DMS153 treated with DMSO at 0.1 percent for 48 hours (cell line): Measurements from ENCODE around the gene DNAJB6.
A peak's percentile ranks its signal among the peaks of the same experiment; 100 is the strongest.

Source experiments
- DNase-seq: peaks from one replicate; lab custom pipeline; 2025; ENCODE audit not compliant: unreplicated experiment; lab: John Stamatoyannopoulos, UW

DNAJB6 gene

DNA sequence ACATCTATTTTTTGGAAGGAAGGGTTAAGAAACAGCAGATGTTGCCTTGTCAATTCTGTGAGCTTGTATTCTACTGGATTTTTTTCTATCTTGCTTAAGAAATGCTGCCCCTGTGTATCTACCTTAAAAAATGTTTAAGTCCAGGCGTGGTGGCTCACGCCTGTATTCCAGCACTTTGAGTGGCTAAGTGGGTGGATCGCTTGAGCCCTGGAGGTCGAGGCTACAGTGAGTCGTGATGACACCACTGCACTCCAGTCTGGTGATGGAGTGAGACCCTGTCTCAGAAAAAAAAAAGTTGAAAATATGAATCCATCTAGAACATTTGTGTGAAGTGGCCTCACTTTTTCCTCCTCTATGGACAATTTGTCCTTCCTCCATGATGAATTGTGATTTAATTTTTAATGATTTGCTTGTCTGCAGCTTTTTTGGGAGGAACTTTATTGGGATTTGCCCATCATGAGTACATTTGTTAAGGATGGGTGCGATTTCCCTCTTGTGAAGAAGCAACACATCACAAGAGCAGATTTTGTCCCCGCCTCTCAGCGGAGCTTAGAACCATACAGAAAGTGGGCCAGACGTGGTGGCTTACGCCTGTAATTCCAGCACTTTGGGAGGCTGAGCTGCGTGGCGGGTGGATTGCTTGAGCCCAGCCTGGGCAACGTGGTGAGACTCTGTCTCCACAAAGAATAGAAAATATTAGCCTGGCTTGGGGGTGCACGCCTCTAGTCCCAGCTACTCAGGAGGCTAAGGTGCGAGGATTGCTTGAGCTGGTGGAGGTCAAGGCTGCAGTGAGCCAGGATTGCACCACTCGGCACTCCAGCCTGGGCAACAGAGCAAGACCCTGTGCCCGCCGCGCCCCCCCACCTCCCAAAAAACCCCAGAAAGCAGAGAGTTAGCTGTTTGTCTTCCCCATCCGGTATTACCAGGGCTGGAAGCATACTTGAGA is 57.7 kb downstream of the DNAJB6 start:
- DNase-seq, result no peak

DNA sequence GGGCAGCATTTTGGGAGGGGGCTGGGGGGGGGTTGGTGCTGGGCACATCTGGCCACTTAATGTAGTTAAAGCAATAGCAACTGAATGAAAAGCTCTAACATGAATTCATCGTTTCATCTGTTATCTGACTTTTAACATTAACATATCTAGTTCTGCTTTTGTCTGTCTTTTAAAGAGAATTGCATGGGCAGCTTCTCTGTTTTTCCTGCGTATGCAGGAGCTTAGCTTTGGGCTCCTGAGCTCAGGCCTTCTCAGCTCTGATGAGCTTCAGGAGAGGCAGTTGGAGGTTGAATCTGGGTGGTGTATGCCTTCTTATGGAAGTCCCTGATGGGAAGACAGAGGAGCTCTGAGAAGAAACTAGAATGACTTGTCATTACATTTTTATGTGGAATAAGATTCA is 58.4 kb downstream of the DNAJB6 start:
- DNase-seq, result no peak

DNA sequence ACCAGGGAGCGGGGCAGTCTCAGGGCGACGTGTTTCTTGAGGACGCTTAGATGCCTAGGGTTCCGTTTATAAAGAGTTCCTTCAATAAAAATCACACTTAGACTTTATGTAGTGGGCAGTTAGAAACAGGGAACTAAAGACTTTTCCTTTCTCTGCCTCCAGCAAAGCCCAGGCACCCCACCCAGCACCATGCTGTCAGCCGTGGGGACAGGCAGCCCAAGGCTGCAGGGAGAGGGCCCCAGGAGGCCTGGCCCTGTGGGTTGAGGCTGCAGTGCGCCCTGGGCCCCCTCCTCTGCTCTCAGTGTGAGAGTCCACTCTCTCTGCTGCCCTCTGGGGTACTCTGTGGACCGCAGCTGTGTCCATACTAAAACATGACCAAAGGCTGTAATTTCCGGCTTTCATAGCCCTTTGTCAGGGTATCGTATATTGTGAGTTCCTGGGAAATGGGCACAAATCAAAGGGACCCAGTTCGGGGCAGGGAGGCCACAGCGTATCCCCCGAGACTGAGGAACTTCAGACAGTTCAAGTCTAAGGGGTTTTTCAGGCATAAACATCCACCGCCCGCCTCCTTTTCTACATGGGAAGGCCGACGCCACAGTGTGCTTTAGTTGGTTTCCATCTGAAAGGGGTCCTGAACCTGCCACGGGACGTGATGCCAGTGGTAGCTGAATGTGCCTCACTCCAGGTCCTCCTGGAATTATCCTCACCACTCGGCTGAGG is 59.7 kb downstream of the DNAJB6 start:
- no peak for DNase-seq

DNA sequence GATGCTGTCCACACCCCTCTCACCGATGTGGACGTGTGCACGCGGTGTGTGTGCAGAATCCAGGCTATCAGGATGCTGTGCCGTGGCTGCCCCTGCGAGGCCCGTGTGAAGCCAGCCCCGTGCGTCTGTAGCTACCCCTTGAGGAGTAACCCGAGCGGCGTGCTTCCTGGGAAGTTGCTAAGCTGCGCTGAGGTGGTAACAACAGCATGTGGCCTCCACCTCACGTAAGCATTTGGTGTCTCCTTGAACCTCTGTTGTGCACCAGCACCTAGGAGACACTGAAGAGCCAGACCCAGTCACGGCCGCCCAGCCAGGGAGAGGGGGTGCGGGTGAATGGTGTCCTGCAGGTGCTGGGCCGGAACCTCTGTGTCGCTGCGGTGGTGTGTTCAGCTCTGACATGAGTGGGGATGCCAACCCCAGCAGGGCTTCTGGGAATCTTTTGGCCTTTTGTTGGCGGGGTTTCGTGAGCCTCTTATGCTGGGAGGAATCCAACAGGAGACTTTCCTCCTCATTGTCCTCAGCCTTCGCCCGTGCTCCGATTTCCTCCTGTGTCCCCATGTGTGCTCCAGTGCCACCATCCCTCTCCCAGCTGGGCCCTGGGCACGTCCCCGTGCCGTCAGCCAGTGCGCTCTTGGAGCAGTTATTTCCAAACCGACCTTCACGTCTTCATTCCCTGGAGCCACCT is 60.4 kb downstream of the DNAJB6 start:
- no peak for DNase-seq

DNA sequence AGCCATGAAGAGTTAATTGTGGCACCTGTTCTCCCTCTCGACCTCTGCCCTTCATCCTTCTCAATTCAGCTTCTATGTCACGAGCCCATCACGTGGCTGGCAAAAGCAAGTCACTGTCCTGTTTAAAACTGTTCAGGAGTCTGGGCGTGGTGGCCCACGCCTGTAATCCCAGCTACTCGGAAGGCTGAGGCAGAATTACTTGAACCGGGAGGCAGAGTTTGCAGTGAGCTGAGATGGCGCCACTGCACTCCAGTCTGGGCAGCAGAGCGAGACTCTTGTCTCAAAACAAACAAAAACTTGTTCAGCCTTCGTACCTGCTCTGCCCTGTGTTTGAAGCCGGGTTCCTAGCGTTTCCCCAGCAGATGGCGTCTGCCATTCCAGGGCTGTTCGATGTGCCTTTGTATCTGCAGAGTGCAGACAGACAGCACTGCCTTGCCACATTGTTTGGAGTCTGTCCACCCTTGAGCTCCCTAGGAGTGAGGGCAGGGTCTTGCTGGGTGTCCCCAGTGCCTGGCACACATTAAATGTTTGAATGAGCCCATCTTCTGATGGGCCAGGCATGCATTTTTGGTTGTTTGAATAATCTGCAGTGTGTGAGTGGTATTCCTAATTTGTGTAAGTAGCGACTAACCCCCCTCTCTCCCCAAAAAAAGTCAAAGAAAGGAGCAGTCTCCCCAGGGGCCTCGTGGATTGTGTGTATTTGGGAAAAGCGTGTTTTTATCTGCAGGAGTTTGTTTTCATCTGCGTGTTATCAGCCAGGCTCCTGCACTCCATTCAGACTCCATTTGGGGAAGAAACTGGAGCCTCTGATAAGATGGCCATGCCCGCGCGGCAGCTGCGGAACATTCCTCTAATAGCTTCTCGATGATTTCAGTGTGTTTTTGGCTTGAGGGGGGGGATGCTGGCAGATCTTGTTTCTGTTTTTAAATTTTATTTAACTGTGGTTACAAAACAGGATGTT is 61.2 kb downstream of the DNAJB6 start:
- DNase-seq, result peak; percentile 2

DNA sequence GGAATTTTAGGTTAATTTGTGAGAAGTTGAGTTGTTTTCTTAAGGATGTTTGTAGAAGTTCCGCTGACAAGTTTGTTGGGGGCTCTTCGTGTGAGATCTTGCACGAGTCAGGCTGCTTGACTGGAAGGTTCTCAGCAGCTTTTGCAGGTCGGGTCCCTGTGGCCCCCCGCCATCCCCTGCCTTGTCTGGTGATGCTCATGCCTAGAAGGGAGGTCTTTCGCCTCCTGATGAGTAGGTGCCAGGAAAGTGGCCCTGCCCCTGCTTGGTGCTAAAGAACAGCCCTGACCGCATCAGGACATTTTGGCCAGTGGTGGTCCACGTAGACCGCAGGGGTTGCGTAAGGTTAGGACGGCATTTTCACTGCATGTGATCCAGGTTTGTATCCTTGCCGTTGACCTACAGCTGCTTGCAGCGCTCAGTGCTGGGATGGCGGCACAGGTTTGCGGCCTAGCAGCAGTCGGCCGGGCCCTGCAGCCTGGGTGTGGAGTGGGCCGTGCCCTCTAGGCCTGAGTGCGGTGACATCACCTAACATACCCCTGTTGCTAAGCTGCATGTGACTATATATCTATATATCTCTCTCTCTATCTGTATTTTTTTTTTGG is 62.4 kb downstream of the DNAJB6 start:
- no peak for DNase-seq

DNA sequence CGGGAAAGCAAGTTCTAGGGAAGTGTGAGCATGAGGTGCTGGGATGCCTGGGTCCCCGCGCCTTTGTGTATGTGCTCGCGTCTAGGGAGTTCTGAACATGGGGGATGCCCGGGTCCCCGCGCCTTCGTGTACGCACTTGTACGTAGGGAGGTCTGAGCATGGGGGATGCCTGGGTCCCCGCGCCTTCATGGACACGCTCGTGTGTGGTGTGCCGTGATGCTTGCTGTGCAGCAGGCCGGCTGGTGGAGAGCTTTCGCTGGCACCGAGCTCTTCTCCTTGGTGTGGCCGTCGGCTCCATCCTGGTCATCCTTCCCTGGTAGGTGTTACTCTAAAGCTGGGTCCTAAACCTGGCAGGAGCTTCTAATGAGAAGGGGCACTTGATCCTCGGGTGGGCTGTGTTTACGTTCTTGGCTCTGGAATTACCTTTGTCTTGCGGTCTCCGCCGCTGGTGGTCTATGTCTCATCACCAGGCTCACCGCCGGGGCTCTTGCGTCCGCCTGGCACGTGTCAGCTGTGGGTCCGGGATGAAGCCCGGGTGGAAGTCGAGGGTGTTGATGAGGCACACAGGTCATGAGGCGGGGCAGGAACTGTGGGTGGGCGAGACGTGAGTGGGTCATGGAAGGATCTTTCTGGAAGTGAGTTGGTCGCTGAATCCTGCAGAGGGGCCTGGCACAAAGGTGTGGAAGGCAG is 63.5 kb downstream of the DNAJB6 start:
- no peak for DNase-seq

DNA sequence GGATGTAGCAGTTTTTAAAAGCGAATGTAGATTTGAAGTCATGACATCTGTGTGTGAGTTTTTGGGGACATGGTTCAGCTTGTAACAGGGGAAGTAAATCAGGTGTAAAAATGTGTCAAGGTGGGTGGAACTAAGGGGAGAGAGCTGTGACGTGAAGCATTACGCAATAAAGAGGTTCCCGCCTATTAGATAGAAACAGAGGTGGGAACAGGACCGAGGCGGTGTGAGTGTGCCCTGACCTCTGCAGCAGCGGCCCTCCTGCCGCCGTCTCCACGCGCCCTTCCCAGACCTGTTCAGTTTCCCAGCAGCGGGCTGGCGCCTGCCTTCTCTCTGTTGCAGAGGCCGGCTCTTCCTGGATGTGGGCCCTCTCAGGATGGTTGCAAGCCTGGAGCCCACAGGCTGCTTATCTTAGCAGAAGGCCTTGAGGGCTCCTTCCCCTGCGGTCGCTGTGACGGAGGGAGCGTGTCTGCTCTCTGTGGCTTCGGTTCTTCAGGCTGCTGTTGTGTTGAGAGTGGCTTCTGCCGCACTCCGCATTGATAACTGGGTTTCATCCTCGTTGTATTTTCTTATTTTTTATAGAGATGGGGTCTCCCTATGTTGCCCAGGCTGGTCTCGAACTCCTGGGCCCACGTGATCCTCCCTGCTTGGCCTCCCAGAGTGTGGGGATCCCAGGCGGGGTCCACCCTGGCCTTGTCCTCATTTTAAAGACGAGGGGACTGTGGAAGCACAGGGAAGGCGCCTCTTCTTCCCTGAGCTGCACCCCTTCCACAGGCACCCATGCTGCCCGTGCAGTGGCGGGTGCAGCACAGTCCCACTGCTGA is 65.0 kb downstream of the DNAJB6 start:
- DNase-seq, result no peak

DNA sequence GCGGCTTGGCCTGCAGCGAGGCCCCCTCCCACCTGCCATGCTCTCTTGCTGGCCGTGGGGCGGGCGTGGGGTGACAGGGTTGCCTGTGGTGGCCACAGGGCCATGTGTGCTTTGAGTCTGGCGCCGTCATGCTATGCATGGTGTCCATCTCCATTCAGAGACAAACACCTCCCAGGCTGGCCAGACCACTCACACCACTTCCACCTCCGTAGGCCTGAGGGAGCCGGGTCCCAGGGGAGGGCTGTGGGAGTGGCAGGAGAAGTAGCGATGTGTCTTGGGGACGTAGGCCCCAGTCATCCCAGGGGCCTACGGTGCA is 65.5 kb downstream of the DNAJB6 start:
- DNase-seq, result no peak

DNA sequence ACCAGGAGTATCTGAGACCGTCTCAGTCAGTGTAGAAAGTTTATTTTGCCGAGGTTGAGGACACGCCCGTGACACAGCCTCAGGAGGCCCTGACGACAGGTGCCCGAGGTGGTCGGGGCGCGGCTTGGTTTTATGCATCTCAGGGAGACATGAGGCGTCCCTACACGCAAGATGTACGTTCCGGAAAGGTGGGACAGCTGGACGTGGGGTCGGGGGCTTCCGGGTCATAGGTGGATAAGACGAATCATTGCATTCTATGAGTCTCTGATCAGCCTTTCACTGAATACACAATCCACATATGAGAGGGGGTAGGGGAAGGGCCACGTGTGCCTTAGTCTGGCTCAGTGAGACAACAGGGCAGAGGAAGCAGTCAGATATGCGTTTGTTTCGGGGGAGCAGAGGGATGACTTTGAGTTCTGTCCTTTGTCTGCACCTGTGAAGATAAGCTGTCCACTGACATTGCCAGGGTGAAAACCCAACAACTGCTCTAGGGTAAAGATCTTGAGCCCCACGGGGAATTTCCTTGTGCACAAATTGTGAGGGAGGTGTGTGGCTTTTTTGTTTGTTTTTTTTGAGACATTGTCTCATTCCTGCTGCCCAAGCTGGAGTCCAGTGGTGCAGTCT is 66.2 kb downstream of the DNAJB6 start:
- DNase-seq, result no peak

DNA sequence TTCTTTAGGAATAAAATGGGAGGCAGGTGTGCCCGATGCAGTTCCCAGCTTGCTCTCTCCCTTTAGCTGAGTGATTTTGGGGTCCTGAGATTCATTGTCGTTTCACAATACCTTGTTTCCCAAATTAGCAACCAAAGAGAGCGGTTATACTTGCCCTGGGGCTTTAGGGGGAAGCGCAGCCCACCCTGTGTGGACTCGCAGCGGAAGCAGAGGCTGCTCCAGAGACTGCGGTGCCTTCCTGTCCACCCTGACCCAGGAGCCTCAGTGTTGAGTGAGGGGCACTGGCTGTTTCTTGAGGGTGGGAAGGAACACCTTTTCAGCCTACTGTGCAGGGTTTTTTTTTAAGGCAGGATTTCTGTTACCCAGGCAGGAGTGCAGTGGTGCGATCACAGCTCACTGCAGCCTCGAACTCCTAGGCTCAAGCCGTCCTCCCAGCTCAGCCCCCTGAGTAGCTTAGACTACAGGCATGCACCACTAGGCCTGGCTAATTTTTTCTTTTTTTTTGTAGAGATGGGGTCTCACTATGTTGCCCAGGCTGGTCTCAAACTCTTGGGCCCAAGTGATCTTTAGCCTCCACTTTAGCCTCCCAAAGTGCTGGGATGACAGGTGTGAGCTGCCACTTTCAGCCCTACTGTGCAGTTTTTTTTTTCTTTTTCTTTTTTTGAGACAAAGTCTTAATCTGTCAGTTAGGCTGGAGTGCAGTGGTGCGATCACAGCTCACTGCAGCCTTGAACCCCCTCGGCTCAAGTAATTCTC is 67.0 kb downstream of the DNAJB6 start:
- DNase-seq, result no peak

DNA sequence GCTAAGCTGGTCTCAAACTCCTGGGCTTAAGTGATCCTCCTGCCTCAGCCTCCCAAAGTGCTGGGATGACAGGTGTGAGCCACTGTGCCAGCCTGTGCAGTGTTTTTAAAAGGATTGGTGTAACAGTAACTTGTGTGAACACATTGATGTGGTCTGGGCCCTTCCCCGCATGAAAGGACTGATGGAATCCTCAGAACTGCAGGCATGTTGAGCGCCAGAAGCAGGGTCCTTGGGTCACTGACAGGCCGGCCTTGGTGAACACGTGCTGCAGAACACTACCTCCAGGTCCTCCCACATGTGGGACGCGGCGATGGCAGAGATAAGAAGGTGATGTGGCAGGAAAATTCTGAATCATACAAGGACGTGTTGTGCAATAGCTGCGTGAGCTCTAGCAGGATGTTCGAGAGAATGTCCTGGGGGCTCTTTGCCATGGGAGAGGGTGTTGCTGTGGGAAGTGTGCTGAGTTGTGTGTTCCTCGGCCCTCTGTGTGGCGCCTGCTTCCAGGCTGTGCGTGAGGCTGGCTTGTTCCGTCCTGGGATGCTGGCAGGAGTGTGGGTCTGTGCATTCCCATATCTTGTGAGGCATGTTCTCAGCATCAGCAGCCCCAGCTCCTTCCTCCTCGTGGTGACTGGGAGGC is 68.2 kb downstream of the DNAJB6 start:
- DNase-seq, result no peak

DNA sequence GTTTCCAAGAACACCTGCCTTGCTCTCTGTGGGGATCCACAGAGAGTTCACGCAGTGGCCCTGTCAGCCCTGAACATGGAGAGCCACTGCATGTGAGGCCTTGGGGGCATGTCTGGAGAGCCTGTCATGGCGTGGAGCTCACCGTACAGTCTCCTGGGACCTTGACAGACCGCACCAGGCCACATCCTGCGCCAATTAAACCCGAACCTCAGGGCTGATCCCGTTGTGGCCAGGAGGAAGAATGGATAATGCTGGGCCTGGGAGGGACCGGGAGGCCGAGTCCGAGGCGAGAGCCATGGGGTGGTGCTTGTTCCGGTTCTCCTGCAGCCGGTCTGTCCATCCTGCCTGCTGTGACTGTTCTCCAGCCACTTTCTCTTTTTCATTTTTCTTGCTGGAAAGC is 68.7 kb downstream of the DNAJB6 start:
- no peak for DNase-seq

DNA sequence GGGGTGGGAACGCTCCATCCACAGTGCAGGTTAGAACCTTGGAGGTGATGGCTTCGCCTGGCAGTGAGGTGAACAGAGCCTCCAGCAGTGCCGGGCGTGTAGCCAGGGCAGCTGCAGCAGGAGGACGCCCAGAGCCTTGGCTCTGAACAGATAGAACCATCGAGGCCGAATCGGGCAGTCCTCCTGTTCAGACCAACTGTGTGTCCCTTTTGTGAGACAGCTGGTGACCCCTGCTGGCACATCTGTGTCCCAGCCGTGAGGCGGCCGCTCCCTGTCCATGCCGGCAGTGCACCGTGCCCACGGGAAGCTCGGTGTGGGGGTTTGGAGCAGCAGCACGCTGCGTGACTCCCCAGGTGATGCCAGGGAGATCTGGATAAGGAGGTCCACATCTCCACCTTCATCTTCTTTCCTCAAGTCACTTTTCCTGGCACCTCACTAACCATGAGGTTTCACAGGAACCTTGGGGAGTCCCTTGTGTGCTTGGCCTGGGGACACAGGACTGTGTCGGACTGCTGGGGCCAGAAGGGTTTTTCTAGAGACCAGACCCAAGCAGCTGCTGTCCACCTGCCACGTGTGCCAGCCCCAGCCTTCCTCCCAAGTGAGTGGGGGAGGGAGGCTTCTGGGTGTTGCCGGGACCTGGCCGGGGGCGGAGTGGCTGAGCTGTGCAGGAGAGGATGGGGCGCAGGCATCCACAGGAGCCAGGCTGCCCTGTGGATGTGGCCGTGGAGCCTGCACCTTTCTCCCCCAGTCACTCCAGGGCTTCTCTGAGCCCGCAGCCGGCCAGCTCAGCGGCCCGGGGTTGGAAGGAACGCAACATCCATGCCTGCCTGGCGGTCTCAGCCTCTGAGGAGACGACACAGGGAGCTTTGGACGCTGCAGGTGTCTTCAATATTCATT is 69.4 kb downstream of the DNAJB6 start:
- no peak for DNase-seq

DNA sequence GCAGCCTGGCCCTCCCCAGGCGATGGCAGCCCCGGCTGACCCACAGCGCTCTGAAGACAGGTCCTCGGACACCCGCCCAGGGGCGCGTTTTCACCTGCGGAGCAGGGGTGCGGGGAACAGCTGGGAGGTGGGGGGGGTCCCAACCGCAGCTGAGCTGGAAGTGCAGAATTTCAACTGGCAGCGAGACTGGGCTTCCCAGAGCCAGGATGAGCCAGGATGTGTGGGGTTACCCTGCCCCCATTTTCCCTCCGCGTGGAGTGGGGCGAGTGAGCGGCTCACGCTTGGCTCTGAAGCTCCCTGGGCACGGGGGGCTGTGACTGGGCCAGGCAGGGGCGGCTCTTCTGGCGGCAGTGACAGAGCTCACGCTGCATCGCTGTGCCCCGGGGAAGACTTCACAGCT is 70.2 kb downstream of the DNAJB6 start:
- DNase-seq, result no peak

DNA sequence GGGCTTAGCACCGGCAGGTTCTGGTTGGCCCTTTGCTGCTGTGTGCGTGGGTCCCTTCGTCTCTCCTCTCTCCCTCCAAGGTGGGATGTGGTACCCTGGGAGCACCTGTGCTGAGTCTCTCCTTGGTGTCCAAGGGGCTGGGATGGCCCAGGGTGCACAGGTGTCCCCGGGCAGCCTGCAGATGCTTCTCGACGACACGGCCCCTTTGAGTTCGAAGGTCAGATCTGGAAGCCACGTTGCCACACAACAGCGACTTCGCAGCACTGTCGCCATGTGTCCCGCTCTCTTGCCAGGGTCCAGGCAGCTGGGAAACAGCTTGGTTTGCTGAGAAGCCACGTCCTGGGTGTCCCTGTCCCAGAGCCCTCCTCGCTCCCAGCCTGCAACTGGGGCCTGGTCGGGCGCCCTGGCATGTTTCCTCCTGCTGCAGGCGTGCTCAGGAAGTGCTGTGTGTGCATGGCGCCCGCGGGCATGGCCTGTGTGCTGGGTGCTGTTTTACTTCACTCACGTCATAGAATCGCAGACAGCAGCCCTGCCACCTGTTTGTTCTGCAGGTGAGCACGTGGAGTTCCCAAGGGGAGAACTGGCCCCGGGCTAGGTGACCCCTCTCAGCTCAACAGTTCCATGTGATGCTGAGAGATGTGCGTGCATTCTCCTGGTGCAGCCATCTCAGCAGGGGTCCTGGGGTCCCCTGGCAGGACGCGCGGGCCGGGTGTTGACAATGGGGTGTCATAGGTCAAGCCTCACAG is 70.9 kb downstream of the DNAJB6 start:
- DNase-seq, result no peak
